BLaER1 (cell line): ENCODE measurements around the gene CDY2A.
"Not testable (repeated sequence)": the region's sequence is repeated elsewhere in the genome, so short reads cannot be mapped to it uniquely, and the experiment has no call there.

Experiments
- H3K27ac ChIP-seq: shearing (Covaris generic); formaldehyde crosslinking; 2 replicates; pipeline ENCODE4 v1.8.1; 2022
- H3K27me3 ChIP-seq: shearing (Covaris generic); formaldehyde crosslinking; 2 replicates; pipeline ENCODE4 v1.8.1; 2022
- H3K36me3 ChIP-seq: shearing (Covaris generic); formaldehyde crosslinking; 2 replicates; pipeline ENCODE4 v1.8.1; 2022
- H3K4me1 ChIP-seq: shearing (Covaris generic); formaldehyde crosslinking; 2 replicates; pipeline ENCODE4 v1.8.1; 2022
- H3K4me2 ChIP-seq: shearing (Covaris generic); formaldehyde crosslinking; 2 replicates; pipeline ENCODE4 v1.8.1; 2022
- H3K4me3 ChIP-seq: shearing (Covaris generic); formaldehyde crosslinking; 2 replicates; pipeline ENCODE4 v1.8.1; 2022
- H3K9ac ChIP-seq: shearing (Covaris generic); formaldehyde crosslinking; 2 replicates; pipeline ENCODE4 v1.8.1; 2022
- H3K9me3 ChIP-seq: shearing (Covaris generic); formaldehyde crosslinking; 2 replicates; pipeline ENCODE4 v1.8.1; 2022
- H4K20me1 ChIP-seq: shearing (Covaris generic); formaldehyde crosslinking; 2 replicates; pipeline ENCODE4 v1.8.1; 2022

CDY2A gene, protein sequence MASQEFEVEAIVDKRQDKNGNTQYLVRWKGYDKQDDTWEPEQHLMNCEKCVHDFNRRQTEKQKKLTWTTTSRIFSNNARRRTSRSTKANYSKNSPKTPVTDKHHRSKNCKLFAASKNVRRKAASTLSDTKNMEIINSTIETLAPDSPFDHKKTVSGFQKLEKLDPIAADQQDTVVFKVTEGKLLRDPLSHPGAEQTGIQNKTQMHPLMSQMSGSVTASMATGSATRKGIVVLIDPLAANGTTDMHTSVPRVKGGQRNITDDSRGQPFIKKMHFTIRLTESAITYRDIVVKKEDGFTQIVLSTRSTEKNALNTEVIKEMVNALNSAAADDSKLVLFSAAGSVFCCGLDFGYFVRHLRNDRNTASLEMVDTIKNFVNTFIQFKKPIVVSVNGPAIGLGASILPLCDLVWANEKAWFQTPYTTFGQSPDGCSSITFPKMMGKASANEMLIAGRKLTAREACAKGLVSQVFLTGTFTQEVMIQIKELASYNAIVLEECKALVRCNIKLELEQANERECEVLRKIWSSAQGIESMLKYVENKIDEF

DNA sequence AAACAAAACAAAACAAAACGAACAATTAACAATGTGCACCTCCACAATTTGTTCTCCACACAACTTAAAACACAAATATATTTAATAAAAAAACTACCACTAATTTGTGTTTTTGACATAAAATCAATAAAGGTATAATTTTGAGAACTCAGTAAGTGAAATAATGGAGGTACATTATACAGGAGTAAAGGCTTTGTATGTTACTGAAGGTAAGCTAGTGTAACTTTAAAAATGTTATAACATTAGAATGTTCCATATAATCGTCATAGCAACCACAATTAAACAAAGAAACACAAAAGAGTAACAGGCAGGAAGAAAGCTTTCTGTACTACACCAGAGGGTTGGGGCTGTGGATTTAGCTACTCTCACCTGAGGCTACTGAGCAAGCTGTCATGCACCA is at the start of gene CDY2A:
TSS of gene CDY2A (plus strand) at position 301 of the 400 bp plus-strand sequence. CDS start 328 bp downstream, outside the sequence.
- not testable (repeated sequence) for H3K9ac ChIP-seq, H3K27me3 ChIP-seq, H4K20me1 ChIP-seq, H3K4me2 ChIP-seq, H3K36me3 ChIP-seq, H3K27ac ChIP-seq, H3K4me3 ChIP-seq, H3K4me1 ChIP-seq, H3K9me3 ChIP-seq

DNA sequence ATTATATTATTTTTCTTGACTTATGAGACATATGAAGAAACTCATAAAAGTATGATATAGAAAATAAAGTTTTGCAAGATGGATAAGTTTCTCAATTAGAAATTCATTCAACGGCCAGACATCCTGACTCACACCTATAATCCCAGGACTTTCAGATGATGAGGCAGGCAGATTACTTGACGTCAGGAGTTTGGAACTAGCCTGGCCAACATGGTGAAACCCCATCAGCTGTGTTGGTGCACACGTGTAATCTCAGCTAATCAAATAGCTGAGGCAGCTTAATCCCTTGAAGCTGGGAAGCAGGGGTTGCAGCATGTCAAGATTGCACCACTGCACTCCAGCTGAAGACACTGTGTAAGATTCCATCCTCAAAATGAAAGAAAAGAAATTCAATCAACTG is 28.0 kb upstream of the CDY2A start:
- not testable (repeated sequence) for H3K4me3 ChIP-seq, H3K27ac ChIP-seq, H3K27me3 ChIP-seq, H3K4me1 ChIP-seq, H3K9ac ChIP-seq, H3K4me2 ChIP-seq, H3K9me3 ChIP-seq, H3K36me3 ChIP-seq, H4K20me1 ChIP-seq

DNA sequence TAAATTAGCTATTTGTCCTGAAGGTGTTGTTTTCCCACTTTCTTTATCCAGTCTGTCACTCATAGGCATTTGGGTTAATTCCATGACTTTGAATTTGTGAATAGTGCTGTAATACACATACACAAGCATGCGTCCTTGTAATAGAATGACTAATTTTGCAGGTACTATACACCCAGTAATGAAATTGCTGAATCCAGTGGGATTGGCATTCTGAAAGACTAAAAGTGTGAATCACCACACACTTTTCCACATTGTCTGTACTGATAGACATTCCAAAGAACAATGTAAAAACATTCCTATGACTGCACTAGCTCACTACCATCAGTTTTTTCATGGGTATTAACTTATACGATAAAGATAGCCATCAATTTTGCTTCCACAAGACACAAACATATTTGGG is 27.3 kb upstream of the CDY2A start:
- H4K20me1 ChIP-seq, H3K4me2 ChIP-seq, H3K4me1 ChIP-seq: not testable (repeated sequence)

DNA sequence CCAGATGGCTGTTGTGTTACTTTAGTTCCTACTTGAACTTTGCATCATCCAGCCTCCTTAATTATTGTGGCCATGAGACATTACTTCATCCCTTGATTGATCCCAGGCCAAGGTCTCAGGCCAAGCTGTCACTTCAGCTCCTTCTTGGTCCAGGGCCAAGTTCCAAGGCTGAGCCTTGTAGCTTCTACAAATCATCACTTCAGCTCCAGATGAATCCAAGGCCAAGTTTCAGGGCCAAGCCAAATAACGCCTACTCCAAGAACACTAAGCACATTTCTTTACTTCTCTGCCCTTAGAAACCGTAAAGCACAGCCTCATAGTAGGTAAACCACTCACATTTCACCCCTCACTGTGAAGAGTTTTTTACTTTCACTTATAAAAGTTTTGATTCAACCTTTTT is 1.7 kb upstream of the CDY2A start:
- H4K20me1 ChIP-seq, H3K27ac ChIP-seq, H3K9ac ChIP-seq, H3K9me3 ChIP-seq, H3K4me2 ChIP-seq, H3K4me1 ChIP-seq, H3K36me3 ChIP-seq, H3K27me3 ChIP-seq, H3K4me3 ChIP-seq: not testable (repeated sequence)

More for the DNA sequence above, 27.3 kb upstream of the CDY2A start:
- H3K36me3 ChIP-seq, H3K9ac ChIP-seq, H3K27ac ChIP-seq, H3K4me3 ChIP-seq, H3K9me3 ChIP-seq, H3K27me3 ChIP-seq: not testable (repeated sequence)

DNA sequence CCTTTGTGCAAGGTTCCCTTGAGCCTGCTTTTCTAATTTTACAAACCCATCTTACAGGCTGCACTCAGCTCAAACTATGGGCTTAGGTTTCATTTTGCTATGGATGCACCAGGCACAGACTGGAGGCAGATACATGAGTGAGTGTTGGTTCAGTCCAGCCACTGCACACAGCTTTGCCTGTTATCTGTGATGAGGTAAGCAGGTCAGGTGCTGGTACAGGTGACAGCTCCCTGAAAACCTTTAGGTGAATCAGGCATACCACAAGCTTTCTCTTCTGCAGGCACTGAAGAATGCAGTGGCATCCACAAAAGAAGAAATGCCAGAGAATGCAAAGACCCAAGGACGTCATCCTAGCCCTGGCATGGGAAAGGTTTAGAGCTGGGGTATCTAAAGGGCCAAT is 3.3 kb downstream of the CDY2A start:
- not testable (repeated sequence) for H3K9me3 ChIP-seq, H3K4me3 ChIP-seq, H3K9ac ChIP-seq, H3K27me3 ChIP-seq, H4K20me1 ChIP-seq, H3K27ac ChIP-seq, H3K4me1 ChIP-seq, H3K36me3 ChIP-seq, H3K4me2 ChIP-seq

DNA sequence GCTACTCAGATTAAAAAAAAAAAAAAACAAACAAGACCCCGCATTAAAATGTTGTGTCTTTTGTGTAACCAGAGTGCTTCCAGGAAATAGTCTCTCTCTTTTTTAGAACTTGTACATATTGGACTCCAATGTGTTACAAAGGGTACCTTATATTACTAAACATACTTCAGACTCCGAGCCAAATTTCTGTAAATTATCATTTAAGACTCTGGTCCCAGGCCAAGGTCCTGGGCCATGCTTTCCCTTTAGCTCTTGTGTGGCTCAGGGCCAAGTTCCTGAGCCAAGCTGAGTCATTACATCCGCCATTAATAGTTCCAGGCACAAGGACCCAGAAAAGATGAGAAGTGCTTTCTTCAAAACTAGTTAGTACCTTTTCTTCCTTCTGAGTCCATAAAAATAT is 4.6 kb downstream of the CDY2A start:
- H3K4me2 ChIP-seq, H3K4me3 ChIP-seq, H3K27me3 ChIP-seq, H3K9ac ChIP-seq, H3K36me3 ChIP-seq, H4K20me1 ChIP-seq, H3K4me1 ChIP-seq, H3K27ac ChIP-seq, H3K9me3 ChIP-seq: not testable (repeated sequence)

DNA sequence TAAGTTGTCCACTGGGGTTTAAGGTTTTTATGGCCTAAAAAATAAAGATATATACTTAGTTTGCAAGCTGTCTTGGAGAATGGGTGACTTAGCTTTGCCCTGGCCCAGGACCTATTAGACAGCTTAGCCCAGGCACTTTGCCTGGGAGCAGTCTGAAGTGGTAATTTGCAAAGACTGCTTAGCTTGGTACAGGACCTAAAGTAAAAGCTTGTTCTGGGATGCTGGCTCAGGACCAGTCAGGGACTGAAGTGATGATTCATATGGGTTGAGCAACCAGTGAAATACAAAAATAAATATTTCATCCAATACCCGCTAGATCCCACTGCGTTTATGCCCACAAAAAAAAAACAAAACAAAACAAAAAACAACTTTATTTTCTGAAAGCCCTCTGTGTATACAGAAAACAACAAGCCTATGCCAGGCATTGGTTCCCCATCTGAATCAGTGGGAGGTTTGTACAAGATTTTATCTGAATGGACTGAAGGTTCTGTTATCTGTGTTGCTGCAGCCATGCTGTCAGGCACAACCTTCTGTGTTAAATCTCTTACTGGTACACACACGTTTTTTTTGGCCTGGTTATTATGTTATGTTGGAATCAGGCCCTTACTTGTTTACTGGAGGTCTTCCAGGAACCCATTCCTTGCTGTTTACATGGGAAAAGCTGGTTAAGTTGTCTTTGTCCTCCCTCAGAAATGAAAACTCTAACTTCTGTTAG is 8.7 kb downstream of the CDY2A start:
- H3K27me3 ChIP-seq, H3K36me3 ChIP-seq, H3K27ac ChIP-seq, H4K20me1 ChIP-seq, H3K4me1 ChIP-seq, H3K9me3 ChIP-seq, H3K4me2 ChIP-seq, H3K4me3 ChIP-seq, H3K9ac ChIP-seq: not testable (repeated sequence)

DNA sequence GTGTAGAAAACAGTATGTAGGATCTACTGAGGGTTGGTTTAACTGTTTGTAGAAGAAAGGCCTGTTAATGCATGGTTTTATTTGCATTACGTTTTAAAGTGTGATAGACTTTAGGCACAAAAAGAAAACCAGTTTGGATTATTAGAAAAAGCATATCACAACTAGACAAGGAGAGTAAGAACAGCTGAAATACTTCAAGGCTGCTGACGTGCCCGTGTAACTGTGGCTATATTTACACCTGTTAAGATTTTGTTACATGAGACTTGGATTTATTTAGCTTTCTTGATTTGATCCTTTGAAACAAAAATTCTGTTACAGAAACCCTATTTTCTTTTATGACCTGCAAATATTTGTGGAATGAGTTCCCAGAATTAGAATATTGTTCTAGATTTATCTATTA is 9.3 kb downstream of the CDY2A start:
- not testable (repeated sequence) for H3K9ac ChIP-seq, H3K36me3 ChIP-seq, H3K4me1 ChIP-seq, H3K9me3 ChIP-seq, H3K27ac ChIP-seq, H3K4me2 ChIP-seq, H4K20me1 ChIP-seq, H3K4me3 ChIP-seq, H3K27me3 ChIP-seq

DNA sequence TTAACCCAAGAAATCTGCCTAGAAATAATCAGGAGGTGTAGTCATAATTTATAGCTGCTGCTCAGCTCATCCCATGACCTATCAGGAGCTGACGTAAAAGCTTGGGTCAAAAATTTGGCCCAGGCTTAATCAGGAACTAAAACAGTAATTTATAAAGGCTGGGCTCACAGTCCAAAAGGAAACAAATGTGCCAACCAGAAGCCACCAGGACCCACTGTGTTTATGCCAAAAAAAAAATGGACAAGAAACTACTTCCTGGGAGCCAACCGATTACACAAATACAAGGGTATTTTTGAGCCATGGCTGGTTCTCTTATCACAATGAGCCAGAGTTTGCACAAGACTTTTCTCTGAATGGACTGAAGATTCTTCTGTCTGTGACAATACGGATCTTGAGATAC is 19.4 kb downstream of the CDY2A start:
- H3K9me3 ChIP-seq, H3K4me1 ChIP-seq, H4K20me1 ChIP-seq, H3K4me3 ChIP-seq, H3K27ac ChIP-seq, H3K9ac ChIP-seq, H3K4me2 ChIP-seq, H3K27me3 ChIP-seq, H3K36me3 ChIP-seq: not testable (repeated sequence)

DNA sequence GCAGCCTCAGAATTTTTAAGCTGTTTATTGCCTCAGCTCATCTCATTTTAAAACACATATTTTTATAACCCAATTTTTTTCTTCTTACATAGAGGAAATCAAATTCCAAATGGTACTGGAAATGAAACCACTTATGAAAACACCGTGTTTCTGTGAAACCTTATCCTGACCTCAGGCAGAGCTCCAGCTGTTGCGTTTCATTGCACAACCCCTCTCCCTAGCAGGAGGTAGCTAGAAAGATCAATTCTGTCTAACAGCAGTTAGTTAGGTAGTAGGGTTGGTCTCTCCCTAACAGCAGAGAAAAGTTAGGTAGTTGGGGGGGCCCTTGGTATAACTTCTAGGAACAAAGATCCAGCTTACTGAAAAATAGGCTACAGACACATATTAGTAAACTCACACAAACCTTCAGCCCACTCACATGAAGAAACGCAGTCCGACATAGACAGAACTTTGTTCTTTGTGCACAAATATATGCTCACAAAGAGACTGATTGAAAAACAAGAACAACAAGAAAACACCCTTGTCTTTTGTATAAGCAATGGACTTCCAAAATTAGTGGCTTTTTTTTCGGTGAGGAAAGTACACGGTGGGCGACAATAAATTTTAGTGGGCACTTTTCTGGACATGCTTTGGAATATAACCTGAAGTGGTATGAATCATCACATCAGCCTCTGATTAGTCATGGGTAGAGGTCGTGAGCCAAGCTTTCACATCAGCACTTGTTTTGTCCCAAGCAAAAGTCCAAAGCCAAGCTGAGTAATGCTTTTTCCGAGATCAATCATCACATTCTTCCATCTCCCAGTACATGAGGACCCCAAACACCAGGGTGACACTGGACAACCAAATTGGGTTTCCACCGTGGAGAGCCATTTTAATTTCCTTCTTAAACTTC is 22.8 kb downstream of the CDY2A start:
- not testable (repeated sequence) for H4K20me1 ChIP-seq, H3K9ac ChIP-seq, H3K27ac ChIP-seq, H3K4me1 ChIP-seq, H3K4me2 ChIP-seq, H3K4me3 ChIP-seq, H3K27me3 ChIP-seq, H3K9me3 ChIP-seq, H3K36me3 ChIP-seq

DNA sequence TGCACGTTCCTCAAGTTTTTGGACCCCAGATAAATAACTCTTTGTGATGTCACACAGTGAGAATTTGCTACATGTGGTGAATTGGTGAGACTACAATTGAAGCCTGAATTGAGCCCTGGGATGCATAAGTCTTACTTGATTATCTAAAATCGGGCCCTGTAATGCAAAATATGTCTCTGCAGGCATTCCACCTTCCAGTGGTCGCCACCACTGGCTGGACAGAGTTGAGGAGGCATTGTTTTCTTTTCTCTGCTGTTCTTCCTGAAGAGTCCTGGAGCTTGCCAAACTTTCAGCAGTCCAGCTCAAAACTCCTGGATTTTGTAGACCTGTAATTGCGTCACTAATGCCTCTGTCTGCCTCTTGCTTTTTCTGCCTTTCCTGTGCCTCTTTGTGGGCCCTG is 23.5 kb downstream of the CDY2A start:
- not testable (repeated sequence) for H4K20me1 ChIP-seq, H3K9me3 ChIP-seq, H3K27ac ChIP-seq, H3K36me3 ChIP-seq, H3K4me2 ChIP-seq, H3K4me3 ChIP-seq, H3K4me1 ChIP-seq, H3K9ac ChIP-seq, H3K27me3 ChIP-seq

DNA sequence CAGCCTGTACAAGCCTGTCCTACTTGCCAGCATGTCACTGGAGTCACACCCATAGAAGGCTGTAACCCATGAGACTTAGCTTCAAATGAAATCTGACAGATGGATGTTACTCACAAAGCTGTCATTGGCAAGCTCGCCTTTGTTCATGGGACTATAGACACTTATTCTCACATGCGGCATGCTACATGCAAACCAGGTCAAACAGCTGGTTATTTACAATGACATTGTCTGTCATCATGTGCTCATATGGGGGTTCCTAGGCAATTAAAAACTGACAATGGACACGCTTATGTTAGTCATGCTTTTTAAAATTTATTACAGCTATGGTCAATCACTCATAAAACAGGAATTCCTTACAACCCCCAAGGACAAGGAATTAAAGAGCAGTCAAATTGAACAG is 30.9 kb downstream of the CDY2A start:
- not testable (repeated sequence) for H4K20me1 ChIP-seq, H3K4me3 ChIP-seq, H3K27ac ChIP-seq, H3K9me3 ChIP-seq, H3K36me3 ChIP-seq, H3K4me1 ChIP-seq, H3K27me3 ChIP-seq, H3K4me2 ChIP-seq, H3K9ac ChIP-seq

DNA sequence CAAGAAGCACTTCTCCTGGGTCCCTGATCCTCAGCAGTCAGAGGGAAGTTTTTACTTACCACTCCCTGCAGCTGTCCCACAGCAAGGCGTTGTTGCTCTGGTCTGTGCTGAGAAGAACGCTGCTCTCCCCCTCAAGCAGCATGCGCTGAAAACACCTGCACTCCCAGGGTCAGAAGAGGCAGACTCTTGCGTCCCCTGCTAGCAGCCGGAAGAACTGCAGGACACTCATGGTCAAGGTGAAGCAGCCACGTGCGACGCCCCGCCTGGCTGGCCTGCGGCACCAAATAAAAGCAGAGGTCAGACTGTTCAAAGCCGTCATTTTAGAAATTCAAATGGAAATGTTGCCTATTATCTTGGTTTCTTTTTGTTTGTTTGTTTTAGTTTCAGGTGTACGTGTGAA is 47.9 kb downstream of the CDY2A start:
- H3K27ac ChIP-seq, H3K36me3 ChIP-seq, H3K9ac ChIP-seq, H3K9me3 ChIP-seq, H3K27me3 ChIP-seq, H3K4me1 ChIP-seq, H3K4me2 ChIP-seq, H4K20me1 ChIP-seq, H3K4me3 ChIP-seq: not testable (repeated sequence)
